Epithelial cell of esophagus (primary cell): ENCODE results near the gene COL4A4.

Experiments used
- DNase-seq: peaks from one replicate; pipeline ENCODE4 v3.0.0; 2010; ENCODE audit warnings: low read depth
- H3K4me3 ChIP-seq: 2 replicates; pipeline ENCODE4 v1.5.1; 2011; ENCODE audit warnings: mild to moderate bottlenecking, low read length, control low read depth
- TF ChIP-seq, protein P1 (sequence below): IDR thresholded peaks from 2 replicates; pipeline ENCODE4 v1.5.1; 2011; ENCODE audit warnings: low read depth, mild to moderate bottlenecking, low read length, control low read depth, inconsistent platforms; ENCODE audit not compliant: insufficient read depth; ENCODE audit errors: missing control alignments

Gene COL4A4

DNA sequence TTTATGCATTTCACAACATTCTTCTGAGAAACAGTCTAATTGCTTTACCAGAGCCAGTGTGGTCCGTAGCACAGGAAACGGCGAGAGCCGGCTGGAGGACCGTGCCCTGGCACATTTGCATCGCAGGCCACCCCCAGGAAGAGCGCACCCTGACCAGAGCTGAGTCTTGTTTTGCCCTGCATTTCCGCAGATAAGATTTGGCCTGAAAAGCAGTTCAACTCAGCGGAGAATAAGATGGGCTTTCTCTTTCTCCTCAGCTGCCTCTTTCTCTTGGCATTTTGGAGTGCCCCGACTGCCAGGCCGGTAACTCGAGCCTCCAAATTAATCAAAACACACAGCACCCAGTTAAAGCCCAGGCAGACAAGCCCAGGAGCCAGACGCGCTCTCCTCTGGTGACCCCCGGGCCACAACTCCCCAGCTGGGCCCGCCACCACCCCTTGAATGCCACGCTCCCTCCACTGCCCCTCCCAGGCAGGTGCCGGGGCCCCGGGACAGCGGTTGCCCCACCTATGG is 464 bp downstream of the COL4A4 start:
- H3K4me3 ChIP-seq, result peak overlapping the region; percentile 35
- no peak for DNase-seq
- TF ChIP-seq, protein P1, sequence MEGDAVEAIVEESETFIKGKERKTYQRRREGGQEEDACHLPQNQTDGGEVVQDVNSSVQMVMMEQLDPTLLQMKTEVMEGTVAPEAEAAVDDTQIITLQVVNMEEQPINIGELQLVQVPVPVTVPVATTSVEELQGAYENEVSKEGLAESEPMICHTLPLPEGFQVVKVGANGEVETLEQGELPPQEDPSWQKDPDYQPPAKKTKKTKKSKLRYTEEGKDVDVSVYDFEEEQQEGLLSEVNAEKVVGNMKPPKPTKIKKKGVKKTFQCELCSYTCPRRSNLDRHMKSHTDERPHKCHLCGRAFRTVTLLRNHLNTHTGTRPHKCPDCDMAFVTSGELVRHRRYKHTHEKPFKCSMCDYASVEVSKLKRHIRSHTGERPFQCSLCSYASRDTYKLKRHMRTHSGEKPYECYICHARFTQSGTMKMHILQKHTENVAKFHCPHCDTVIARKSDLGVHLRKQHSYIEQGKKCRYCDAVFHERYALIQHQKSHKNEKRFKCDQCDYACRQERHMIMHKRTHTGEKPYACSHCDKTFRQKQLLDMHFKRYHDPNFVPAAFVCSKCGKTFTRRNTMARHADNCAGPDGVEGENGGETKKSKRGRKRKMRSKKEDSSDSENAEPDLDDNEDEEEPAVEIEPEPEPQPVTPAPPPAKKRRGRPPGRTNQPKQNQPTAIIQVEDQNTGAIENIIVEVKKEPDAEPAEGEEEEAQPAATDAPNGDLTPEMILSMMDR, result no peak

DNA sequence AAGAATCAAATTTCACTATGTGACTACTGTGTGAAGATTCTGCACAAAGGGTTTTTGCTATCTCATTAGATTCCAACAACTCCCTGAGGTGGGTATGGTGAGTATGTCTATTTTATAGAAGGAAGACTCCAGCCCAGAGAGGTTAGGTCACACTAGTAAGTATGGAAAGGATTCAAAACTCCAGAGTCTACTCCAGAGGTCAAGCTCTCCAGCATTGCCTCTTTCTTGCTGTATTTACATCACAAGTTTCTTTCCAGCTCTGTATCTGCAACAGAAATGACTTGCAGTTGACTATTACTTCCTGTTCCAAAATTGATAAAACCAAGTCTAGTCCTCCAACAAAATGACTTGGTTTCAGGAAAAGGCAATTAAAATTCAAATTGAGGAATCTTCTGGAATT is 2.1 kb downstream of the COL4A4 start:
- TF ChIP-seq, protein P1, result no peak
- H3K4me3 ChIP-seq, result no peak overlapping the region
- no peak for DNase-seq

DNA sequence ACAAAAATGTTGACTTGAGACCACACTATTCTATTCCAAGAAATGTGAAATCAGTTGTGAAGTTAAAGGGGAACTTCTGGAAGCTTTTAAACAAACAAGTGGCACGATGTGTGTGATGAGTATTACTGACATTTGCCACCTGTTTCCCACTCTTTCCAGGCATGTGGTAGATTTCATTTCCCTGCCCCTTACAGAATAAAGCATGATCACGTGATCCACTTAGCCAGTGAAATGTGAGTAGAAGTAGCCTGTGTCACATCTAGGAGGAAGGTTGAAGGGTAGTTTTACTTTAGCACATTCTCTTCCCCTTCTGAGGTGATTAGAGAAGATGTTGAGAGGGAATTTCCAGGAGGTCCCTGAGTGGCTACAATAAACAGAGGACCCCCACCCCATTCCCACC is 3.8 kb downstream of the COL4A4 start:
- no peak for DNase-seq
- TF ChIP-seq, protein P1, result no peak
- H3K4me3 ChIP-seq, result no peak overlapping the region

DNA sequence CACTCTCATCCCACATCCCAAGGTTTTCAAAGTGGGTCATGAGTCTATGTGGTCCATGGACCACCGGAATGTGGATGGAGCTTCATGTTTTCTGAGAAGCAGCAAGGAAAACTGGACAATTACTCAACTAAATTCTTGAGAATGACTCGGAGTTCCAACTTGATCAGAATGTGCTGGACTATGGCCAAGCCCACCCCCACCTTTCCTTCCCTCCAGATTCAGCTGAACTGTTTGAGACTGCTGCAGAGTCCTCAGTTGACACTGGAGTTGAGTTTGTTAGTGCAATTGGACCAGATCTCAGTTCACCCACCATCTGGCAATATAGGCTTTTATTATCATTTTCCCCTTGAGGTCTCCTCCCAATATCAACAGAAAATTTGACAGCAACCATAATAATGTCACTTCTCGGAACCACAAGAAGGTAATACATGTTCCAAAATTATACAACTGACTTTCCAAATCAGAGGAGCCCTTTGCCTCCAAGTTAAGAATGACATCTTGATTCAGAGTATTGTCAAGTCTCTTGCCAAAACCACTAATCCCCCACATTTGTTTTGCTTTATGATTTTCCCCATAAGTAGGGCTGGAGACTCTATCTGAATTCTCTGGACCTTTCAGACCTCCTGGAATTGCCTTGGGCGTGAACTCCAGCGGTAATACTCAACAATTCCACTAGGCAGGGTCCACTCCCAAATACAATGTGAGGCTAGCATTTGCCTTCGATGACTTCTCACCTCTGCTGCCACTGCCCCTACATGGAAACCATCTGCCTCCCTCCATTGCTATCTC is 8.8 kb downstream of the COL4A4 start:
- peak; percentile 10 for DNase-seq
- TF ChIP-seq, protein P1, result no peak
- H3K4me3 ChIP-seq, result no peak overlapping the region

DNA sequence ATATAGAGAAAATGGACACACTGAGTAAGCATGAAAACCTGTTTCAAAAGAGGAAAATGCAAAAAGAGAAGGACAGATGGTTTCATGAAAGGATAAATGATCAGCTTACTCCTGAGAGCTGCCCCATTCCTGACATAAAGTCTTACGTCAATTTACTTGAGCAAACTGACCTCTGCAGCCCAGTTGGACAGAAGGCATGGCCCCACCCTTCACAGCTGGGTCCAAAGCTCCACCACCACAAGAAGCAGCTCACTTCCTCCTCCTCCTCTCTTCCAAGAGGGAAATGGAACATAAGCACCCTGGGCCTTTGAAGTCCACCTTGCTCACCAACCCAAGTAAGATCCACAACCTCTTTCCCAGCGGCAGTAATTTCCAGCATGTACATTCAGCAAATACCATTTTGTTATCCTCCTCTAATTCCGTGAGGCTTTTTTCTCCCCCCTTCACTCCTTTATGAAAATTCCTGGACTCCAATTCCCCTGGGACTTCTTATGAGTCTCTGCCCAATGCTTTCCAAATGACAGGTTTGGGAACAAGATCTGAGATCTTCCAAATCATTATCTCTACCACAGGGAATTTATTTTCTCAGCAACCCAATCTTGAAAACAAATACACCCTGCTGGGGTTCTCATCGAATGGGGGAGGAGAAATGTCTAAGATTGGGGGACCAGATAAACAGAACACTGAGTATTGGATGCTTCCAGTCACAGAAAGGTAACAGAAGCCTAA is 10.1 kb downstream of the COL4A4 start:
- no peak overlapping the region for H3K4me3 ChIP-seq
- TF ChIP-seq, protein P1, result no peak
- no peak for DNase-seq

DNA sequence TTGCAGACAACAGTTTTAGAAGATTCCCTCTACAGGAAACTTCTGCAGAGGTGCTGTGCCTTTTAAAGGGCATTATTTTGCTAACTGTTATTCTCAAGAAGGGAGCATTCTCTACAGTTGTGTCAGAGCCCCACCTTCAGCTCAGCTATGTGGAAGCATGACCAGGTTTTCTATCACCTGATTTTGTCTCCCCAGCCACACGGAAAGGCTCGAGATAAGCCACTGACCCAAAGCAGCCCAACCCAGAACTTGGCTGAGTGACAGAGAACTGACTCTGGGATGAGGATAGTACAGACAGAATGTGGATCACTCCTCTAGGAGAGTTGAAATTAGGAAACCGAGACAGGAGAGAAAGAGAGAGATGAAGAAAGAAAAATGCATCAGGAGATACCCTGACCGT is 10.7 kb downstream of the COL4A4 start:
- no peak overlapping the region for H3K4me3 ChIP-seq
- TF ChIP-seq, protein P1, result no peak
- DNase-seq, result peak; percentile 34
